CD8-positive, alpha-beta memory T cell (primary cell): ENCODE data around the gene MEN1. TPM values are rescaled to one million over a fixed set of nuclear protein-coding genes. Genes with fewer than 3 reads are reported as not detected.
A peak's percentile ranks its signal among the peaks of the same experiment; 100 is the strongest.

Experiments used
- CTCF ChIA-PET: fragments of 350-600 bp; sonication (Branson Sonifier 250); formaldehyde crosslinking; loops from one replicate; lab custom pipeline; 2021; ENCODE audit warnings: antibody characterized with exemption; lab: Charles Lee
- POLR2A ChIA-PET: fragments of 350-600 bp; sonication (Branson Sonifier 250); formaldehyde crosslinking; loops from one replicate; lab custom pipeline; 2021; ENCODE audit warnings: antibody characterized with exemption; lab: Charles Lee
- DNase-seq, 5 donors: peaks; one replicate each; pipeline versions ENCODE4 v3.0.0 to v3.0.0-alpha.2; 2020 to 2022; ENCODE audit warnings: mixed read lengths in 1 of 5
- H3K27ac ChIP-seq: one replicate; pipeline ENCODE4 v1.7.0; 2013; ENCODE audit warnings: low read depth, mild to moderate bottlenecking, low read length, moderate library complexity
- H3K27me3 ChIP-seq: 2 replicates; pipeline ENCODE4 v1.7.0; 2013; ENCODE audit warnings: low read length, mild to moderate bottlenecking; ENCODE audit not compliant: insufficient read depth, poor library complexity, severe bottlenecking
- H3K36me3 ChIP-seq: 2 replicates; pipeline ENCODE4 v1.7.0; 2013; ENCODE audit warnings: mild to moderate bottlenecking, low read length, moderate library complexity; ENCODE audit not compliant: insufficient read depth
- H3K4me1 ChIP-seq: 2 replicates; pipeline ENCODE4 v1.7.0; 2013; ENCODE audit warnings: mild to moderate bottlenecking, low read length, moderate library complexity; ENCODE audit not compliant: insufficient read depth
- H3K4me3 ChIP-seq: 2 replicates; pipeline ENCODE4 v1.7.0; 2013; ENCODE audit warnings: mild to moderate bottlenecking, low read length
- H3K9me3 ChIP-seq: 2 replicates; pipeline ENCODE4 v1.7.0; 2013; ENCODE audit warnings: mild to moderate bottlenecking, low read length
- H3K27ac Mint-ChIP-seq, 8 donors: one replicate each; pipeline ENCODE4 v1.8.0; 2020 to 2021; ENCODE audit warnings: mixed read lengths in 8 of 8, mild to moderate bottlenecking in 6 of 8, inconsistent platforms in 3 of 8, moderate library complexity in 3 of 8
- H3K27me3 Mint-ChIP-seq, 2 donors: one replicate each; pipeline ENCODE4 v1.8.0; 2020 to 2021; ENCODE audit warnings: mixed read lengths in 2 of 2, mild to moderate bottlenecking in 1 of 2, moderate library complexity in 1 of 2
- H3K36me3 Mint-ChIP-seq, 3 donors: one replicate each; pipeline ENCODE4 v1.8.0; 2020 to 2021; ENCODE audit warnings: mixed read lengths in 3 of 3, inconsistent platforms in 1 of 3, mild to moderate bottlenecking in 1 of 3
- H3K4me1 Mint-ChIP-seq, 3 donors: one replicate each; pipeline ENCODE4 v1.8.0; 2020 to 2021; ENCODE audit warnings: mixed read lengths in 3 of 3, inconsistent platforms in 1 of 3, mild to moderate bottlenecking in 1 of 3
- H3K4me3 Mint-ChIP-seq, 7 donors: one replicate each; pipeline ENCODE4 v1.8.0; 2020 to 2021; ENCODE audit warnings: mixed read lengths in 7 of 7, mild to moderate bottlenecking in 6 of 7, moderate library complexity in 4 of 7, inconsistent platforms in 2 of 7
- H3K9me3 Mint-ChIP-seq, 5 donors: one replicate each; pipeline ENCODE4 v1.8.0; 2020 to 2022; ENCODE audit warnings: mixed read lengths in 5 of 5, mild to moderate bottlenecking in 3 of 5, moderate library complexity in 2 of 5, inconsistent platforms in 1 of 5
- polyA plus RNA-seq: library from polyadenylated mRNA; unstranded; fragments of 300-500 nt; fragmentation: Illumina TruSeq; gene quantifications from one replicate; pipeline ENCODE4 v1.2.3, GENCODE V29; 2021
- total RNA-seq, 2 experiments: library from RNA; stranded (reverse); gene quantifications; one replicate each; pipeline ENCODE4 v1.2.3, GENCODE V29; 2021

Gene MEN1
- total and polyA plus RNA-seq, 3 experiments from 2014 or later: 45.0 to 47.7 (median 45.8) TPM

DNA sequence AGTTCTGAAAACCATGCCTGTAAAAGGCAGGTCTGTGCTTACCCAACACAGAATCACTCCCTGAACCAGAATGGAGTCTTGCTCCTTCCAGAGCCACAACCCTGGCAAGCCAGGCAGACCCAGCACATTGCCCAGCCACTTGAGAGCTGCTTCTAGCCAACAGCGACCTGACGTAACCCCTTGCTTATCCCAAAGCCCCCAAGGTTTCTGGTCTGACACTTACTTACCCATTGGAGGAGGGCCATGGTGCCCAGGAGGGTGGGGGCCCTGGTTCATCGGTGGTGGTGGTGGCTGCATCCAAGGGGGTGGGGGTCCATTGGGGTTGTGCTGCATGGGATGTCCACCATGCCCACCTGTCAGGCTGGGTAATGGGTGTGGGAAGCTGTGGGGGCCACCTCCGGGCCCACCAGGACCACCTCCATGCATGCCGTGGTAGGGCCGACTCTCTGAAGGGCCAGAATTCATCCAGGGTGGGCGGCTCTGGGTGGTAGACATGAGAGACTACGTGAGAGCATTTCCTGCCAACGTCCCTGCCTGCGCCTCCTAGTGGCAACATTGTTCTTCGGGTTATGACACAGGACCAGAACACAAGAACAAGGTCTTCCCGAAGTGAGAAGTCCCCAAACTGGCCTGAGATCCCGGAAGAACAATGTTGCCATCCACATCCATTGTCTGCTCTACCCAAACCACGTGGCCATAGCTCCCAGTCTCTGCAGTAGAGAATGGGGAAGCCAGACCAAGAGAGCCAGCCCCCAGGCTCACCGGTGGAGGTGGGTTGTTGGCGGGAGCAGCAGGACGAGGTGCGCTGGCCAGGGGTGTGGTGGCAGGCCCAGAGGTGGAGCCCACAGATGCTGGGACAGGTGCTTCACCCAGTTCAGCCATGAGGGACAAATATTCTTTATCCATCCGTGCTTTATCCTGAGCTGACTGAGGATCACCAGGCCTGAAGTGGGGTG, 42.7 kb downstream of the MEN1 start:
- peak overlapping the region; percentile 17 for H3K27ac ChIP-seq
- H3K4me1 Mint-ChIP-seq: peaks cover 80 to 94% (median 89%) of the 10 kb centered on the region in 3 donors

DNA sequence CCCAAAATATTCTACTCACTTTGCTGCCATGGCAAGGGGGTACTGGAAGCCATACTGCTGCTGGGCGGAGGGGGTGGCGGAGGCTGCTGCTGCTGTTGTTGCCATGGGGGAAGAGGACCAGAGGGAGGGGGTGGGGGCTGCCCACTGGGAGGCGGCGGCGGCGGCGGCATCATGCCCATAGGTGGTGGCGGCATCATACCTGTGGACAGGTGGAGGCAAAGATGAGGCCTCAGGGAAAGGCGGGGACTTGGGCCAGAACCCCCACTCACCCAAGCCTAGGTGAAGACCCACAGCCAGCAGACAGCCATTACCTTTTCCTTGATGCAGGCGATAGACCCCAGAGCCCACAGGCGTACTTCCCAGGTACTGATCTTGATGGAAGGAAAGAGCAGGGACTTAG, 43.5 kb downstream of the MEN1 start:
- H3K36me3 ChIP-seq: peaks cover 64% of the 10 kb centered on the region
- Mint-ChIP-seq H3K27me3 (peaks cover 0 to 6% of the 10 kb centered on the region in 2 donors), H3K27ac (peak overlapping the region in 7 of 8 donors; percentile 17 to 95 (median 89)), H3K9me3 (no peaks in the 10 kb centered on the region), H3K36me3 (peaks cover 26 to 91% (median 48%) of the 10 kb centered on the region in 3 donors), H3K4me1 (peaks cover 80 to 94% (median 89%) of the 10 kb centered on the region in 3 donors), H3K4me3 (peak overlapping the region in 2 of 7 donors; percentile 59 to 77)
- ChIA-PET POLR2A (interaction anchor here (1.2 to 15.8 kb wide), 3 partner anchors 11 to 23 kb away, joined by 3 to 220 read pairs (median 37); partner anchors contain the start of genes RASGRP2 and SF1), CTCF (interaction anchor here (1.3 to 26.7 kb wide), 4 partner anchors 10 to 98 kb away, joined by 3 to 441 read pairs (median 8); partner anchors contain the start of gene RASGRP2)
- H3K9me3 ChIP-seq: no peaks in the 10 kb centered on the region
- peak overlapping the region; percentile 17 for H3K27ac ChIP-seq
- peaks cover 91% of the 10 kb centered on the region for H3K4me1 ChIP-seq
- no peaks in the 10 kb centered on the region for H3K27me3 ChIP-seq
- DNase-seq: peak in 1 of 5 donors; percentile 49
- no peak overlapping the region for H3K4me3 ChIP-seq

More for the DNA sequence above, 42.7 kb downstream of the MEN1 start:
- peak overlapping the region; percentile 33 to 83 (median 64) for H3K4me3 Mint-ChIP-seq
- Histone ChIP-seq H3K36me3 (peaks cover 71% of the 10 kb centered on the region), H3K27me3 (no peaks in the 10 kb centered on the region), H3K9me3 (no peaks in the 10 kb centered on the region), H3K4me1 (peaks cover 91% of the 10 kb centered on the region), H3K4me3 (no peak overlapping the region)
- H3K9me3 Mint-ChIP-seq: no peaks in the 10 kb centered on the region
- H3K36me3 Mint-ChIP-seq: peaks cover 26 to 92% (median 49%) of the 10 kb centered on the region in 3 donors
- ChIA-PET POLR2A (interaction anchor here (3.4 to 15.8 kb wide), 2 partner anchors 10 to 24 kb away, joined by 37 to 220 read pairs; partner anchors contain the start of genes RASGRP2 and SF1), CTCF (interaction anchor here (0.7 to 26.7 kb wide), 9 partner anchors 8 to 97 kb away, joined by 3 to 441 read pairs (median 4); partner anchors contain the start of genes MAP4K2, RASGRP2 and SF1)
- H3K27ac Mint-ChIP-seq: peak overlapping the region; percentile 84 to 95 (median 89)
- peak; percentile 72 to 88 (median 79) for DNase-seq
- H3K27me3 Mint-ChIP-seq: peaks cover 0 to 6% of the 10 kb centered on the region in 2 donors

DNA sequence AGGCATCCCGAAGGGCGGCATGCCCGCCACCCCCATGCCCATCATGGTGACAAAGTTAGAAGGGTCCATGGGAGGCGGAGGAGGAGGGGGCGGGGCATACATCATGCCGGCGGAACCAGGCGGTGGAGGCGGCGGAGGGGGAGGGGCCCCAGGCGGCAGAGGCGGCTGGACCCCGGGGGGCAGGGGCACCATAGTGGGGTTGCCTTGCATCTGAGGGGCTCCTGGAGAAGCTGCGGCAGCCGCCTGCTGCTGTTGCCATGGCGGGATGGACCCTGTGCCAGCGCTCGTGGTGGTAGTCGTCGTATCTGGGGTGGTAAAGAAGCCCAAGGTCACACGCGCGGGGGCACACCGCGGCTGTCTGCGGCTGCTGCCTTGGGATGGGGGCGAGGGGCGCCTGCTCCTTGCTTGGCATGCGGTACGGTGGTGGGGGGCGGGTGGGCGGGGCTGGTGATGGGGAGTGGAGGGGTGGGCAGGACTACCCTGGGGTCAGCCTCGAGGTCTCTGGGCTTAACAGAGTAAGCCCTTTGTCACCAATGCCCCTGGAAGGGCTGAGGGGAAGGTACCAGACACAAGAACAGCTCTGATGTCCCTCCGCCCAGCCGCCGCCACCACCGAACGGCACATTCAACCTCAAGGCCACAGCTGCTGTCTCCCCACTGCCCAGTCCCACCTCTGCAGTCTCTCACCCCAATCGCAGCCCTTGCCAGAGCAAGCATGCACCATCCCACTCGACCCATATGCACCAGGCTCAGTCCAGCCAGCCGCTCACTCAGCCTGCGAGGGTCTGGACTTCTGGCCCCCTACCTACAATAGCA, 44.3 kb downstream of the MEN1 start:
- H3K9me3 ChIP-seq: no peaks in the 10 kb centered on the region
- no peak overlapping the region for H3K27ac ChIP-seq
- Mint-ChIP-seq H3K4me1 (peaks cover 79 to 92% (median 89%) of the 10 kb centered on the region in 3 donors), H3K36me3 (peaks cover 26 to 87% (median 44%) of the 10 kb centered on the region in 3 donors), H3K27ac (peak overlapping the region in 7 of 8 donors; percentile 38 to 94 (median 82)), H3K27me3 (peaks cover 0 to 6% of the 10 kb centered on the region in 2 donors), H3K4me3 (peak overlapping the region in 5 of 7 donors; percentile 27 to 79 (median 74)), H3K9me3 (no peaks in the 10 kb centered on the region)
- ChIA-PET CTCF (interaction anchor here (1.0 to 26.7 kb wide), 4 partner anchors 8 to 344 kb away, joined by 3 to 441 read pairs (median 11); partner anchors contain the start of gene RASGRP2), POLR2A (interaction anchor here (0.6 to 15.8 kb wide), 6 partner anchors 10 to 86 kb away, joined by 3 to 220 read pairs (median 4); partner anchors contain the start of genes RASGRP2 and SF1)
- no peaks in the 10 kb centered on the region for H3K27me3 ChIP-seq
- peak in 2 of 5 donors; percentile 47 to 54 for DNase-seq
- H3K4me3 ChIP-seq: no peak overlapping the region
- H3K36me3 ChIP-seq: peaks cover 56% of the 10 kb centered on the region
- peaks cover 92% of the 10 kb centered on the region for H3K4me1 ChIP-seq

DNA sequence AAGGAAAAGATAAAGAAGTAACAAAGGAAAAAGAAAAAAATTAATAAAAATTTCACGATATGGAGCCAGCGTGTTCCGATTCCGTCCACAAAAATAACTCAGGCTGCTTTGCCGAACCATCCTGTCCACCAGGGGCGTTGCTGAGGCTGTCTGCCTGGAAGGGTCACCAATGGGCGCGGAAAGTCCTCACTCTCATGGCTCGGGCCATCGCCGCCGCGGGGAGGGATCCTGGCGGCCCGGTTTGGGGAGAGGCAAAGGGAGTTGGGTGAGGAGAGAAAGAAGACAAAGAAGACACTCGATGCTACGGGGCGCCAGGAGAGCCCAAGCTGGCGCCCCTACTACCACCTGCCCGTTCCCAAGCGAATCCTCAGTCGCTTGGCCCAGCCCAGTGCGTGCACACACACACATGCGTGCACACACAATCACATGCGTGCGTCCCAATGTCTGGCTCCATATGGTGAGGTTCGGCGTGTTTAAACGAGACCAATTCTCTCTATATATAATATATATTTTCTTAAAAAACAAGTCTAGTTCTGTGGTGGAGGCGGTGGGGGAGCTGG, 45.0 kb downstream of the MEN1 start:
- peaks cover 82 to 92% (median 89%) of the 10 kb centered on the region in 3 donors for H3K4me1 Mint-ChIP-seq
- H3K36me3 ChIP-seq: peaks cover 49% of the 10 kb centered on the region
- peak overlapping the region; percentile 47 for H3K4me3 ChIP-seq
- CTCF ChIA-PET: interaction anchor here (1.0 to 26.7 kb wide), 4 partner anchors 9 to 345 kb away, joined by 3 to 441 read pairs (median 8); partner anchors contain the start of gene RASGRP2
- H3K27me3 Mint-ChIP-seq: peaks cover 0 to 6% of the 10 kb centered on the region in 2 donors
- peaks cover 23 to 83% (median 41%) of the 10 kb centered on the region in 3 donors for H3K36me3 Mint-ChIP-seq
- POLR2A ChIA-PET: interaction anchor here (0.8 to 15.8 kb wide), 4 partner anchors 12 to 75 kb away, joined by 3 to 220 read pairs (median 24); partner anchors contain the start of genes RASGRP2 and SF1
- H3K4me3 Mint-ChIP-seq: peak overlapping the region; percentile 74 to 84 (median 79)
- H3K9me3 ChIP-seq: no peaks in the 10 kb centered on the region
- no peaks in the 10 kb centered on the region for H3K27me3 ChIP-seq
- no peaks in the 10 kb centered on the region for H3K9me3 Mint-ChIP-seq
- H3K27ac ChIP-seq: no peak overlapping the region
- peak overlapping the region; percentile 71 to 94 (median 84) for H3K27ac Mint-ChIP-seq
- peak in 2 of 5 donors; percentile 39 to 47 for DNase-seq
- peaks cover 92% of the 10 kb centered on the region for H3K4me1 ChIP-seq

DNA sequence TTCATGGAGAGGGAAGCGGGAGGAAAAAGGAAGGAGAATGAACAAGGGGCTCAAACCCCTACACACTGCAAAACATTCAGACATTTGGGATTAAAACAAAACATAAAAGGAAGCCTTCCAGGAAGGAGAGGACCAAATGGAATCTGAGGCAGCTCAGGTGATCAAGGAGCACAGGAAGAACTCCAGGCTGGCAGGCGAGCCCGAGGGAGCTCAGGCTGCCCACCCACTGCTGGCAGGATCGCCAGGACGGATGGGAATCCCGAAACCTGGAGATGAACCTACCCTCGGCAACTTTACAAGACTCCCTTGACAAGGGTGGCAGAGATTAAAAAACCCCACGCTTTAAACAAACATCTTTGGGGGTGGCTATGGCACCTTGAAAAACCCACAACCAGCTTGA, 45.6 kb downstream of the MEN1 start:
- Mint-ChIP-seq H3K4me3 (peak overlapping the region; percentile 74 to 84 (median 79)), H3K4me1 (peaks cover 87 to 95% (median 91%) of the 10 kb centered on the region in 3 donors), H3K27ac (peak overlapping the region; percentile 77 to 97 (median 90)), H3K27me3 (peaks cover 0 to 6% of the 10 kb centered on the region in 2 donors), H3K9me3 (no peaks in the 10 kb centered on the region), H3K36me3 (peaks cover 21 to 77% (median 39%) of the 10 kb centered on the region in 3 donors)
- ChIA-PET POLR2A (interaction anchor here (0.6 to 15.8 kb wide), 6 partner anchors 10 to 480 kb away, joined by 3 to 220 read pairs (median 11); partner anchors contain the start of genes RASGRP2 and SF1), CTCF (interaction anchor here (1.4 to 26.7 kb wide), 4 partner anchors 10 to 17 kb away, joined by 3 to 441 read pairs (median 8); partner anchors contain the start of genes RASGRP2 and SF1)
- DNase-seq: peak in 1 of 5 donors; percentile 41
- Histone ChIP-seq H3K36me3 (peaks cover 43% of the 10 kb centered on the region), H3K27me3 (no peaks in the 10 kb centered on the region), H3K4me1 (peaks cover 92% of the 10 kb centered on the region), H3K27ac (no peak overlapping the region), H3K4me3 (peak overlapping the region; percentile 47), H3K9me3 (no peaks in the 10 kb centered on the region)

DNA sequence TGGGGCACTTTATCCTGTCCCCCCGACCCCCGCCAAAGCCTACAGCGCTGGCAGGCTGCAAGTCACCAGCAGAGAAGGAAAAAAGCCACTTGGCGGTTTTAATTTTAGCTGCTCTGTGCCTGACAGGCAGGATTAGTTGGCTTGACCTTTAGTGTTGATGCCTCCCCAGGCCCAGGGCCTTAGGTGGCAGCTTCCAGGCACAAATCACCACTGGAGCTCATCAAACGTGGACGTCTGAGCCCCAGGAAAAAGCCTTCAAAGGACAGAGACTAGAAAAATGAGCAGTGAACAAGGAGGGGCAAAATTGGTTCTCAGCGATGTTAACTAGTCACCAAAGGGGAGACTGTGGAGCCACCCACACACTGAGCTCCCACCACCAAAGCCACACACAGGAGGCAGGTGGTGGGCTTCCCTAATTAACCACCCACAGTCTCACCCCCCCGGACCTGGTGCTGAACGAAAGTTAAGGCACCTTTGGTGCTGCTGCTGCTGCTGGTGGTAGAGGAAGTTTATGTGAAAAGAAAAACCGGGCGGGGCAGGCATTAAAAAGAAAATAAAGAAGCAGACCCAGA, 46.2 kb downstream of the MEN1 start:
- Histone ChIP-seq H3K9me3 (no peaks in the 10 kb centered on the region), H3K36me3 (peaks cover 36% of the 10 kb centered on the region), H3K4me1 (peaks cover 92% of the 10 kb centered on the region), H3K27ac (no peak overlapping the region), H3K27me3 (no peaks in the 10 kb centered on the region), H3K4me3 (peak overlapping the region; percentile 47)
- POLR2A ChIA-PET: interaction anchor here (0.6 to 15.8 kb wide), 8 partner anchors 8 to 479 kb away, joined by 3 to 220 read pairs (median 8); partner anchors contain the start of genes MEN1, RASGRP2 and SF1
- H3K36me3 Mint-ChIP-seq: peaks cover 16 to 73% (median 33%) of the 10 kb centered on the region in 3 donors
- H3K9me3 Mint-ChIP-seq: no peaks in the 10 kb centered on the region
- peak; percentile 55 to 89 (median 84) for DNase-seq
- peak overlapping the region; percentile 74 to 84 (median 79) for H3K4me3 Mint-ChIP-seq
- peak overlapping the region; percentile 77 to 97 (median 90) for H3K27ac Mint-ChIP-seq
- peaks cover 0 to 6% of the 10 kb centered on the region in 2 donors for H3K27me3 Mint-ChIP-seq
- CTCF ChIA-PET: interaction anchor here (0.8 to 26.7 kb wide), 6 partner anchors 10 to 75 kb away, joined by 3 to 441 read pairs (median 7); partner anchors contain the start of genes RASGRP2 and SF1
- H3K4me1 Mint-ChIP-seq: peaks cover 85 to 95% (median 90%) of the 10 kb centered on the region in 3 donors
